GM21825 (cell line): ENCODE data around the gene HOXD12.

Experiments
- ATAC-seq: cut with Tn5 transposase; IDR thresholded peaks from one replicate; pipeline ENCODE4 v1.9.1; 2021; ENCODE audit warnings: mild to moderate bottlenecking, moderate library complexity; ENCODE audit not compliant: unreplicated experiment

The HOXD12 gene

DNA sequence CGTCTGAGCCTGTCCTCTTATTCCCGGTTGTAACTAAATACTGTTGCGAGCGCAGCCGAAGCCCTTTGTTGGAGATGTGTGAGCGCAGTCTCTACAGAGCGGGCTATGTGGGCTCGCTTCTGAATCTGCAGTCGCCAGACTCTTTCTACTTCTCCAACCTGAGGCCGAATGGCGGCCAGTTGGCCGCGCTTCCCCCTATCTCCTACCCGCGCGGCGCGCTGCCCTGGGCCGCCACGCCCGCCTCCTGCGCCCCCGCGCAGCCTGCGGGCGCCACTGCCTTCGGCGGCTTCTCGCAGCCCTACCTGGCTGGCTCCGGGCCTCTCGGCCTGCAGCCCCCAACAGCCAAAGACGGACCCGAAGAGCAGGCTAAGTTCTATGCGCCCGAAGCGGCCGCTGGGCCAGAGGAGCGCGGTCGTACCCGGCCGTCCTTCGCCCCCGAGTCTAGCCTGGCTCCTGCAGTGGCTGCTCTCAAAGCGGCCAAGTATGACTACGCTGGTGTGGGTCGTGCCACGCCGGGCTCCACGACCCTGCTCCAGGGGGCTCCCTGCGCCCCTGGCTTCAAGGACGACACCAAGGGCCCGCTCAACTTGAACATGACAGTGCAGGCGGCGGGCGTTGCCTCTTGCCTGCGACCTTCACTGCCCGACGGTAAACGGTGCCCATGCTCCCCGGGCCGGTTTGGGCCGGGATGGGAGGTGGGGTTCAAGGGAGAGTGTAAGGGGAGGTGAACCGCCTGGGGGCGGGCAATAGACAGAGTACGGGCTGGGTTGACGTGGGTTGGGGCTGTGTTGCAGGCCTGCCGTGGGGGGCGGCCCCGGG is at the start of gene HOXD12:
Gene HOXD12, plus strand, starts transcription at position 68 of the 819 bp plus-strand sequence. Its CDS starts 7 bp downstream, at position 75.
- ATAC-seq, result no peak

DNA sequence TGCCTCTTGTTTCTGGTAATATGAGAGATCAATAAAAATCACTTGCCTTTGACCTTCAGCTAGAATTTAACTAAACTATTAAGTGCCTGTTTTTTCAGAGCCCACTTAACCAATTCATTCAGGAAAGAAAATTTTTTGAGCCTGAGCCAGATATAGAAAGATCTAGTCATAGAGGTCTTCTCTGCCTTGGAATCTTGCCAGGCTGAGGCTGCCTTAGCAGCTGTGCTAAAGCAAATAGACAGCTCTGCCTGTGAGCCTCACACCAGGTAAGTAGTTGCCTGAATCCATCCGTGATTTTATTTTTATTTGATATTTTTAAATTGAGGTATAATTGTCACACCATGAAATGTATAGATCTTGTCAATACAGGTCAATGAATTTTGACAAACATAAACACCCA is 43.2 kb upstream of the HOXD12 start:
- no peak for ATAC-seq

DNA sequence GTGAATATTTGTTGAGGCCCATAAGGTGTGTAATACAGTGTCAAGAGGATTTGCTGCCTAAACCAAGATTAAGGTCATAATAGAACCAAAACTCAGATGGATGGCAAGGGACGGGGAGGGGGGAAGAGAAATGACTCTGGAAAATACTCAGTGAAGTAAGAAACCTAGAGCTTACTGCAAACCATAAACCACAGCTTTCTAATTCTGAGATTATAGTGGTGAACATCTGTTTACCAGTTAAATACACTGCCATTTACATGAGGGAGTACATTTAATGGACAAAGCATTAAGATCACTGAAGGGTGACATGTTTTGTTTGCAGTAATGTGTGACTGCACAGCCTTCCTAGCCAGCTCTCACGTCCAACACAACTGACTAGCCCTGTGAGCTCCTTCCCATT is 35.6 kb upstream of the HOXD12 start:
- no peak for ATAC-seq

DNA sequence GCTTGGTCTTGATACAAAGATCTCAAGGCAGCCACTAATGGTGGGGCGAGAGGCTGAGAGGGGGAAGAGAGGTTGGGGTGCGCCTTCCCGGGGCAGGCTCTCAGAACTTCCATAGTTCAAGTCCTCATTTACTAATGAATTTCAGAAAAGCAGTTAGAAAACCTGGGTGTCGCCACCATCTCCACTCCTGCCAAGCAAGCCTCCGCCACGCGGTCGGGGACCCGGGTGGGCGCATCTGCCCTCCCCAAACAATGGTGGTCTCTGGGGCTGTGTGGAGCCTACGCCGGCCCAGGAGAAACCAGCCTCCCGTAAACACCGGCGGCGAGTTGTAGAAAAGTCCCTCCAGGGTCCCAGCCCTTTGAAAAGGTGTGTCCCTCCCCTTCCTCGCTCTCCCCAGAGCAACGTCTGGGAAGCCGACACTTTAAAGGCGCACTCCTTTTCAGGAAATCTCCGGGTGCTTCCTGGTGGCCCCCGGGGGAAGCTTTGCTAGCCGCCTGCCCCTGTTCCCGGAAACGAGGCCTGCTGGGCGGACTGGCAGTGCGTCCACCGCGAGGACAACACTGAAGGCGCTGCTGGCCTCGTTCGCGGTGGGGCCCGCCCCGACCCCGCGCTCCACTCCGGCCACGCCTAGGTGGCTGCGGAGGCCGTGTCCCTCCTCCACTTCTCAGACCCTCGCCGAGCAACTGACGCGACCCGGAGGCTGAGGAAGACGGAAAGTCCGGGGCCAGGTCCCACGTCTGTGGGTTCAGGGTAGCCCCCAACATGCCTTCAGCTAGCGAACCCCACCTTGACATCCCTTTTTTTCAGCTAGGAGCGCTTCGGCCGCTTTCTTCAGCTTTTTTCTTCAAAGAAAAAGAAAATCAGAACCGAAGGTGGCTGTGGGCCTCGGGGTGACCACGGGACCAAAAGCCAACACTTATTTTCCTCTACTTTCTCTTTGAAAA is 32.7 kb upstream of the HOXD12 start:
- ATAC-seq, result no peak

GRCh38 chr2:176067589-176068418 is 31.8 kb upstream of the HOXD12 start:
- no peak for ATAC-seq

- ATAC-seq, result no peak
Observed at GRCh38 chr2:176068419-176068832, 31.2 kb upstream of the HOXD12 start.

- ATAC-seq, result no peak
Observed at GRCh38 chr2:176071330-176072291, 28.0 kb upstream of the HOXD12 start.

- no peak for ATAC-seq
Observed at GRCh38 chr2:176072292-176072669, 27.3 kb upstream of the HOXD12 start.

DNA sequence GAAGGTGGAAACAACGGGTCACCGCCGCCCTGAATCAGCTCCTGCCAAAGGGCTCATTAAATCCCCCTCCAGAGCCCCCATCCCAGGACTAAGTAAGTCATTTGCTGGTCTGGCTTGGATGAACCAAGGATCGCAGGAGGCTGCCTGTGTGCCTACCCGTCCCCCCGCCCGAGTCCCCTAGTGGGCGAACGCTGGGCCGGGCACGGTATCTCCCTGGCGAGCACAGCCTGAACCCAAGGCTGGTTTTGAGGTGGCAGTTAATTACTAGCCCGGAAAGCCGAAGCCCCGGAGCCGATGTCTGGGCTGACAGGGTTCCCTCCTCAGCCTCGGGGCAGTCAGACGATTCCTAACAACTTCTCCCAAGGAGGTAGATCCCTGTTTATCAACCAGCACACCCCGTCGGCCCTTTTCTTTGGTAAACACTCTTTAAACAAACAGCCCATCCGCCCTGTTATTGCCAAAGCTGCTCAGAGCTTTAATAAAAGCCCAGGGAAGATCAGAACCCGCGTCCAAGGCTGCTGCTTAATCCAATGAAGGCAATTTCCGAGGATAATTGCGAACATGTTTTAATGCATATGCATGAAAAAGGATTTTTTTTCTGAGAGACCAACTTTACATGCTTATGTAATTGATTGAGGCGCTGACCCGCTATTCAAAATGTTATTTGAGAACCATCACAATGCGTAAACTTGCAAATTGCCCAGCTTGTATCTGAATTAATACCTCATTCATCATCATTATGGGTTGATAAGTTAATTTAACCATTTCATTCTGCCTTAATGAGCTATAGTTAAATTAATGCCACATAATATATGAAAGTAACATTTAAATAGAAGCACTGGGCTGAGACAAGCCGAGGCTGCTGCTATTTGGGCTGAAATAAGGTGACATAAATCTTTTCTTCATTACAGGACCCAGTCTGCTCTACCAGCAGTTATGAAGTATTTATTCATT is 26.4 kb upstream of the HOXD12 start:
- ATAC-seq, result no peak

DNA sequence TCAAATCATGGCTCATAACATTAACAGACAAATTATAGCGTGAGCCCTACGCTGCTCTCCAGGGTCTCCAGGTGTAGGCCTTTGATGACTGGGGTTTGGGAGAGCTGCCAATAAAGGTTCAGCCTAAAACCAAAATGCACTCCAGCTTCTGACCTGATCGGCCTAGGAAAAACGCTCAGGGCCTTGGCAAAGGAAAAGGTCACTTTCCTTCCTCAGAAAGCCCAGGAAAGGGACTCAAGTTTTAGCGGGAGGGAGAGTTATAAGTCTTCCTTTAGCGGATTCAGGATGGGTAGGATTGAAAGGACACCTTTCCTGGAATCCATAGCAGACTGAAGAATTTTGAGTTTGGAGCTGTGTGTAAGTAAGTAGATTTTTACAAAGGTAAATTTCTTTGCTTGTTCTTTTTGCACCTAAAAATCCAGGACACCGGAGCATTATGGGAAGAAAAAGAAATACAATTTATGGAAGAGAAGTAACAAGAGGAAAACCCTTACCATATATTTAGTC is 24.6 kb upstream of the HOXD12 start:
- ATAC-seq, result no peak

DNA sequence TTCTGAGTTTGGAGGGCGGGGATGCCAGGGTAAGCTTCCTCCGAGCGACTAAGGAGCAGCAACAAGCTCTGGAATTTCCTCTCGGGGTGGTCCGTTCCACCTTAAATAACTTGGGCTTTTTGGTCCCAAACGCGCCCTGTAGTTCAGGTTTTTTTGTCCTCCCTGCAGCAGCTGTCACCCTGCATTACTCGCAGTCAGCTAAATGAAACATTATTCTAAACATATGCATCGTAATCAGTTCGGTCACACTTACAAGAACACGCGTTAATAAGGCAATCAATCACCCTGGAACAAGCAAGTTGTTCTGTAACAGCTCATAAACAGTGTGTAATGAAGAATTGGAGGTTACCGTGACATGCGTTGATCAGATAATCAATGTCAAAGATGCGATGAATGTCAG is 24.1 kb upstream of the HOXD12 start:
- ATAC-seq, result no peak

- ATAC-seq, result no peak
Observed at GRCh38 chr2:176076063-176076462, 23.5 kb upstream of the HOXD12 start.

- ATAC-seq, result no peak
Observed at GRCh38 chr2:176076796-176077195, 22.8 kb upstream of the HOXD12 start.

- ATAC-seq, result no peak
Observed at GRCh38 chr2:176078541-176079284, 20.9 kb upstream of the HOXD12 start.

DNA sequence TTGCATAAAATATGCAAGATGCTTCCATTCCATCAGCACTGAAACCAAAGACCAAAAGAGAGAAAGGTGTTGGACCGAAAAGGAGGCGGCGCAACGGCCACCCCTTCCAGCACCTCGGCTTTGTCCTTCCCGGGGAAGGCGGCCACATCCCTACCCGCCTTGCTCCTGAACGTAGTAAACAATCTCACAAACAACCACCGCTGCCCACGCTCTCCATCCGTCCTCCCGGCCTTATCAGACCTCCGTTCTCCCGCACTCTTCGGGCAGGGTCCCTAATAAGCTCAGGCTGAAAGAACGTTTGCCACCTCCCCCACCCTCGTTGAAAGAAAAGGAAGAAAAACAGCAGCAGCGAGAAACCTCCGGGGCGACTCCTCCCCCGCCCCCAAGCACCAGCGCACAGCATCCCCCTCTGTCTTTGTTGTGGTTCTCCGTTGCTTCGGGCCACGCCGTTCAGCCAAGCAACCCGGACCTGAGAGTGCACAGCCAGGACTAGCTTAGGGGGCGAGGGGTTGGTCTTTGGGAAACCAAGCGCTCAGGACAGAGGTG is 20.2 kb upstream of the HOXD12 start:
- ATAC-seq, result no peak

- no peak for ATAC-seq
Observed at GRCh38 chr2:176079831-176080539, 19.6 kb upstream of the HOXD12 start.
